SH-SY5Y (cell line): ENCODE measurements around the gene DPF1.

Source experiments
- GATA2 ChIP-seq: IDR thresholded peaks from 2 replicates; pipeline ENCODE4 v1.6.1; 2011; ENCODE audit warnings: mild to moderate bottlenecking, low read depth, low read length
- GATA3 ChIP-seq: IDR thresholded peaks from 2 replicates; pipeline ENCODE4 v1.6.1; 2011; ENCODE audit warnings: low read depth, mild to moderate bottlenecking, low read length, moderate library complexity

DPF1 gene

DNA sequence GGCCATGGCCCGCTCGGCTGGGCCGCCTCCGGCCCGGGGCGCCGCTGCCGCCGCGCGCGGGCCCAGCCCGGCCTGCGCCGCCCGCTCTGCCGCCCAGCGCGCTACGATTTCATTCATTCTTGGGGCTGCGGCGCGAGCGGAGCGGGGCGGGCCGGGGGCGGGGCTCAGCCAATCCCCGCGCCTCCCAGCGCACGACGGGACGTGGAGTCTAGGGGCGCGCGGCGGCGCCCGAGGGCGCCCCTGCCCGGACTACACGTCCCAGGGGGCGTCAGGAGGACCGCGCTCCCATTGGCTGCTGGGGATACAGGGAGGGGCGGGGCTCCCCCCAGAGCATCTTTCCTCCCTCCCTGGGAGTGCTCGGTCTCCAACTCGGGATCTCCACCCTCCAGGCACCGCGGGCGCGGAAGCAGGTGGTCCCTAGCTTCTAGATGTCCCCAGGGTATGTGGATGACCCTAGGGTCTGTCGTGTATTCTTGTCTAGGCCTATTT, 5.6 kb upstream of the DPF1 start:
- TF ChIP-seq GATA3 (no peak), GATA2 (no peak)

DNA sequence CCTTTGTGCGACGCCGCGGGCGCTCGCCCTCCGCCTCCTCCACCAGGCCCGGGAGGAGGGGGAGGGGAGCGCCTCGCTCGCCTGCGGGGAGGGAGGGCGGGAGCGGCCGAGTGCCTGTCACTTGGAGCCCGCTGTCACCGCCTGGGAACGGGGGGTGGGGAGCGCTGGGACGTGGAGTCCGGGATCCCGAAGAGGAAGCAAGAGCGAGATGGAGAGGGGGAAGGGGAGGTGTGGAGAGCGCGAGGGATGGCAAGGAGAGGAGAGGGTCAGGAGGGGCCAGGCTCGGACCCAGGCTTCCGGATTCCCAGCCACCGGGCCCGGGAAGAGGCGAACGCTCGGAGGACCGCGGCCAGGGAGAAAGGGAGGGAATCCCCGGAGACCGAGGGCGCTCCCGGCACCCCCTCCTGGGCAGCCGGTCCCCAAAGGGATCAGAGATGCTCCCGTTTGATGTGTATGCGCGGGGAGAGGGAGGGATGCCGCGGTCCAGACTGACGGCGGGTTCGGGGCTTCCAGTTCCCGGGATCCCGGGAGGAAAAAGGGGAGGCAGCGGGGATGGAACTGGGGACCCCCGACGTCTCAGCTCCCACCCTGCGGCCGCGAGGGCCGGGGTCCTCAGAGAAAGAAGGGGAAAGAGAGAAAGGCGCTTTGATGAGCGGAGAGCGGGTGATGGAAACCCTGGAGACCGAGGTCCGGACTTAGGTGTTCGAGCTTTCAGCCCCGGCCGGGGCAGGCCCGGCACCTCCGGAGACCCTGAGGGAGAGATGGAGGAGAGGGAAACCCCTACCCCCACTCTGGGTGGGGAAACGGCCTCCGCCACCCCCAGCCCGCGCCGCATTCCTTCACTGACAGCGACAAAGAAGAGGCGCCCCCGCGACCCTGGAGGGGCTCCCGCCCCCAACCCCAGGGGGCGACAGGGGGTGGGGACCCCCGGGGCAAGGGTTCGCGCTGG, 4.7 kb upstream of the DPF1 start:
- no peak for TF ChIP-seq GATA2
- TF ChIP-seq GATA3 = no peak

DNA sequence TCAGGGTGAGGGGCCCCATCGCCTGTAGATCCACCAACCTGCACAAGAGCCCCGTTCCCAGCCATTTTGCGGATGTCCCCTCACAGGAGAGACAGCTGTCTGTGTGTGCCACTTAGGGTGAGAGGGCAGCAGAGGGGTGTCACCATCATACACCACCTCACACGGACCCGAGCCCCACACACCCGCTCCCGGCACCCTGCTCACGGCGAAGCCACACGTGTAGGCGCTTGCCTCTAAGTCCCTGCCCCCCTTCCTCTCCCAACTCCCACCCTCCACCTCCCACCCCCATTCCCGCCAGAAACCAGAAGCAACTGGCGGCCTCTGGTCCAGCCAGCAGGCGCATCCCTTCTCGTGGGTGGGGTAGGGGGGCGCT, 4.0 kb upstream of the DPF1 start:
- TF ChIP-seq GATA2 = no peak
- no peak for TF ChIP-seq GATA3

DNA sequence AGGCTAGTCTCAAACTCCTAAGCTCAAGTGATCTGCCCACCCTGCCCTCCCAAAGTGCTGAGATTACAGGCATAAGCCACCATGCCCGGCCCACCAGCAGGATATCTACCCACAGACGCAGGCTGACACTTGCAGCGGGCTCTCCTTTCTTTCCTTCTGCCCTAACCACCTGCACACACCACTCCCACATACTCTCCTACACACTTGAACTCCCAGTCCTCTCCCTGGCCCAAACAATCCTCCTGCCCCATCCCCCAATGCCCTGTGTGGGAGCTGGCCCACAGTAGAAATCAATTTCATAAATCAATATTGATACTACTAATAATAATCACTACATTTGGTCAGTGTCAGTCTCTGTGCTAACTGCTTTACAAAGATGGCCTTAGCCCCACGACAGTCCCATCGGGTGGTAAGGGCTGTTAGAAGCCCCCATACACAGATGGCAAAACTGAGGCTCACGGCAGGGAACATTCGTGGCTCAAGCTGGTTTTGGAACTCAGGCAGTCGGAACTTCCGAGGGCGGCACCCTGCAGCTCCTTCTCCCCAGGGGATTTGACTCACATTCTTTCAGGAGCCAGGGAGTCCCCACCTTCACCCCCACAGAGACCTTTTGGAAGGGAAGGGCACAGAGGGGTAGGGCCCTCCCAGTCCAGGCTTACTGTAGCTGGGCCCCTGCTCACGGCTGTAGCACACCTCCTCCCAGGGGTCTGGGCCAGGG, 3.4 kb upstream of the DPF1 start:
- TF ChIP-seq GATA3 (no peak), GATA2 (no peak)

DNA sequence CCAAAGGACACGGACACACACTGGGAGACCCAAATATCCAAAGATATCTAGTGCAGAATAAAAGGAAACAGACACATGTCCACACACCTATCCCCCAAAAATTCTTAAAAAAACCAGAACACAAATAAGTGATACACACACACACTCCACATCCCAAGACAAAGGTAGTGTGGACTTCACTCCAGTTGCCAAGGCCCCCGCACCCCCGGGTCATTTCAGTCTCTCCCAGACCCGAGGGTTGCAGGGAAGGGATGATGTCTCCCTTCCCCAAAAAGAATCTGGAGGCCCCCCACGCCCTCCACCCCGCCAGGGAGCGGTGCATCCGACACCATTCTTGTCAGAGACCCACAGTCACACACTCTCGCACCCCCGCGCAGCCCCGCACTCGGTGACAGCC, 407 bp downstream of the DPF1 start:
- TF ChIP-seq GATA3 (no peak), GATA2 (no peak)

DNA sequence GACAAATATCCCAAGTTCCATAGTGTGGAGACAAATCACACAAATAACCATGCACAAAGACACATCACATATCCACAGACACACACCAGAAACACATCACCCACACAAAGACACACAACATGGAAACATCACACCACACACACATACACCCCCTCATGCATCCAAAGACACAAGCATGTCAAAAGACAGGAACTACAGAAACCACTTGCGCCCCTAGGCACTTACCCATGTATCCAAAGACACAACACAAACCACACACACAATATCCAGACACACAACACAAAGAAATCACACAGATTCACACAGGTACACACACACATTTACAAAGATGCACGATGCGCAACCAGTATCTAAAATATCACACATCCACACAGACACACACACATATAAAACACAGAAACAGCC, 901 bp downstream of the DPF1 start:
- no peak for TF ChIP-seq GATA2
- TF ChIP-seq GATA3 = no peak

DNA sequence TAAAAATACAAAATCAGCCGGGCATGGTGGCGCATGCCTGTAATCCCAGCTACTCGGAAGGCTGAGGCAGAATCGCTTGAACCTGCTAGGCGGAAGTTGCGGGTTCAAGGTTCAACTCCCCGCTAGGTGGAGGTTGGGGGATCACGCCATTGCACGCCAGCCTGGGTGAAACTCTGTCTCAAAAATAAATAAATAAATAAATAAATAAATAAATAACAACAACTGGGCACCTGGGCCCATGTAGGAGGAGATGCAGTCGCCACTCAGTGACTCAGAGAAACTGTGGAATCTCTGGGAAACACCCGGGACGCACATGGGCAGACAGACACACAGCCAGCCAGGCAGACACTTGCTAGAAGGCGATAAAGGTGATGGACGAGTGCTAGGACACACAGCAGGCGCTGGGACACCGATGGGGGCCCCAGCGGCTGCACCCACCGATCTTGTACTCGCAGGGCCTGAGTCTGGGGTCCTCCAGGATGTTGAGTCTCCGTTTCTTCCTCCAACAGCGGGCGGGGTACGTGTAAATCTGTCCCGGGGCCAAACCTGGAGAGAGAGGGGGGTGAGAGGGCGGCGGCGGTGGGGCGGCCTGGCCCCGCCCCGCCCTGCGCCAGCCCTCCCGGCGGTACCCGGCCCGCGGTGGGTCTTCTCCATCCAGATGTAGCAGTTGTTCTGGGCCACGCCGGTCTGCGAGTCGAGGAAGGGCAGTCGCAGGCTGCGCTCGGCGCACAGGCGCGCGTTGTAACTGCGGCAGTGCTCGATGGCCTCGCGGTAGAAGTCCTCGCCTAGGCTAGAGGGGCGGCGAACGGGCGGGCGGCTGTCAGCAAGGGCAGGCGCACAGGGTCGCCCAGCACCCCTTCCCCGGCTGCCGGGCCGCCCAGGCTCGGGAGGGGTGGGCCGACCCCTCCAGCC, 1.8 kb downstream of the DPF1 start:
- TF ChIP-seq GATA3 (no peak), GATA2 (no peak)

DNA sequence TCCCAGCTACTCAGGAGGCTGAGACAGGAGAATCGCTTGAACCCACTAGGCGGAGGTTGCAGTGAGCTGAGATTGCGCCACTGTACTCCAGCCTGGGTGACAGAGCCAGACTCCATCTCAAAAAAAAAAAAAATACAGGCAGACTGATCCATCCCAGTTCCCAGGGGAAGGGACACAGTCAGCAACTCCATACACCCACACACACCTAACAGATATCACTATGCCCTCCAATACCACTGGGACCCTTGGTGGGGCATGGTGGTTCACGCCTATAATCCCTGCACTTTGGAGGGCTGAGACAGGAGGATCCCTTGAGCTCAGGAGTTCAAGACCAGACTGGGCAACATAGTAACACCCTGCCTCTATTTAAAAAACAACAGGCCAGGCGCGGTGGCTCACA, 2.6 kb downstream of the DPF1 start:
- no peak for TF ChIP-seq GATA3
- no peak for TF ChIP-seq GATA2

DNA sequence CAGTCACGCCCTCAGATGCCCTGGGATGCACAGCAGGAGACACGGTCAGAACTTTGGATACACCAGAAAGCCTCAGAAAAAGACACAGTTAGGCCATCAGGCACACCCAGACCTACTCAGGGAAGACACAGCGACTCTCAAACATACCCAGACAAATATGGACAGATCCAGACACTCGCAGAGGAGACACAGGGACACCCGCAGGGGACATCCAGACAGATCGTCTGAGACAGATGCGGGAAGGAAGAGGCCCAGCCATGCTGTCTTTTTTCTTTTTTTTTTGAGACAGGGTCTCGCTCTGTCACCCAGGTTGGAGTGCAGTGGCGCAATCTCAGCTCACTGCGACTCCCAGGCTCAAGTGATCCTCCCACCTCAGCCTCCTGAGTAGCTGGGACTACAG, 4.8 kb downstream of the DPF1 start:
- TF ChIP-seq GATA3 (no peak), GATA2 (no peak)

DNA sequence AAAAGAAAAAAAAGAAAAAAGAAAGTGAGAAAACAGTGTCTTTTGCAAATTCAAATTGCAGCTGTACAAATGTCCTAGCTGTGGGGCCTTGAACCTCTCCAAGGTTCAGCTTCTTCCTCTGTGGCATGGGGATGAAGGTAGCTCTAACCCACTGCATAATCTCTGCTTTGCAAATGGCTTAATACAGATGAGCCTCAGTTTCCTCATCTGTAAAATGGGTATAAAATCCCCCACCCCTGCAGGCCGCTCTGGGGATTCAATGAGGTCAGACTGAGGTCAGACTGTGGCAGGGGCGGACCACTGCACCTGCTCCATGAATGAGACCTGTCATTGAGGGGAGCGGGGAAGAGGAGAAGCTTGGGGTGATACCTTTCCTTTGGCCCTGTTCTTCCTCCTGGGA, 5.8 kb downstream of the DPF1 start:
- TF ChIP-seq GATA2 = no peak

DNA sequence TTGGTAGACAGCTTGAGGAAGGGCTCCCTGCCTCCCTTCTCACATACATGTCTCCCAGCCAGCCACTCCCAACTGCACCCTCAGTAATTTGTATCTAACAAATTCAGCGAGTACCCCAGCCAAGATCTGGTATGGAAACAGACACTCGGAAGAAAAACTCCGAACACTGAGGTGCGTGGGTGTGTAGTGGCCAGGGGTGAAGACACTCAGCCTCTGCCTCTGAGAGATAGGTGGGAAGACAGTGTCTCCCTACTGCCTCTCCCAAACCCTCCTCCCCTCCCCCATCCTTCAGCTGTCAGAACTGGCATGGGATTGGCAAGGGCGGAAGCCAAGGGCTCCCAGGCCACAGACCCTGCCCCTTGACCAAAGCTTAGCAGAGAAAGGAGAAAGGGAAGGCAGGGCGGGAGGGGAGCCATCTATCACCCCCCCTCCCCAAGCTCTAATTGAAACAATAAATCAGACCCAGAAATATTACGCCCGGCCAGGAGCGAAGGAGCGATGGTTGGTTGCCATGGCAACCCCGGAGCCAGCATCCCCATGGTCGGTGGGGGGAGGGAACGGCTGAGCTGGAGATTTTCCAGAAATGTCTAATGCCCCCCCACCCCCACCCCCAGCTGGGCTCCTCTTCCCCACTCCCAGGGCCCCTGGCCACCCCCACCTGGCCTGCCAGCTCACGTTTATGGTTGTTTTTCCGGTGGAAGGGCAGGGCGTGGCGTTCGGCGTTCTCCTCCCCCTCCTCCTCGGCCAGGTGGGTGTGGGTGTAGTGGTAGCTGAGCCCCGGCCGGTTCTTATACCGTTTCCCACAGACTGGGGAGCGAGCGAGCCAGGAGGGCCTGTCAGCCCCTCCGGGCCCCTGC, 7.0 kb downstream of the DPF1 start:
- TF ChIP-seq GATA3 (no peak), GATA2 (no peak)

DNA sequence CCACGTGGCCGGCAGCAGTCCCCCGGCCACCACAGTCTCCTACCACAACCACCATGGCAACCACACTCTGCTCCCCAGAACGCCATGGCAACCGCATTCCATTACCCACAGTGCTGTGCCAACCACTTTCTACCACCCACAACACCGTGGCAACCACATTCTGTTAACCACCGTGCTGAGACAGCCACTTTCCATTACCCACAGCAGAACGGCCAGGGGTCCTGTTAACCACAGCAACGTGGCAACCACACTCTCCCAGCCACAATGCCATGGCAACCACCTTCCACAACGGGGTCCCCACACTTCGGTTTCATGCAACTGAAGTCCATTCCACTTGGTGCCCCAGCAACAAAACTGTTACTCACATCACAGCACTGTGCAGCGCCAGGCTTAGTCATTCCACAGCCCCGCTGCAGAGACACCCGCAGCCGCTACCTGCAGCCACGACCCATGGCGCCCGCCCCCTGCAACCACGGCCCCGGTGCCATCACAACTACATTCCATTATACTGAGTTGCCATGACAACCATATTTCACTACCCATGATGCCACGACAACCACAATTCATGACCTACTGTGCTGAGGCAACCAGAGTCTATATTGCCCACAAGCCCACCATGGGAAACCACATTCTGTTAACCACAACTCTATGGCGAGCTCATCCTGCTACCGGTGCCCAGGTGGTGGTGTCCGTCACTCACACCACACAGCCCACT, 10.0 kb downstream of the DPF1 start:
- no peak for TF ChIP-seq GATA3
- no peak for TF ChIP-seq GATA2
